Tongue (tissue), 2 donors: Measurements from ENCODE around the gene OSBP2. TPM values are rescaled to one million over a fixed set of nuclear protein-coding genes. Genes with fewer than 3 reads are reported as not detected.
"Not testable (repeated sequence)": the region's sequence is repeated elsewhere in the genome, so short reads cannot be mapped to it uniquely, and the experiment has no call there.

Experiments
- DNase-seq: peaks from one replicate; pipeline ENCODE4 v3.0.0-alpha.2; 2015
- total RNA-seq: library from RNA; depleted of rRNA; stranded (reverse); fragments of >200 nt; gene quantifications from one replicate; pipeline ENCODE4 v1.2.3, GENCODE V29; 2014

OSBP2 gene
- total RNA-seq, 1 donor from 2014 or later, result 6.8 TPM

- DNase-seq, result no peak
Observed at GRCh38 chr22:30718491-30718890, 23.8 kb downstream of the OSBP2 start.

GRCh38 chr22:30718938-30719337 lies 24.3 kb downstream of the OSBP2 start:
- DNase-seq, result no peak

- DNase-seq, result no peak
Observed at GRCh38 chr22:30720263-30720837, 25.7 kb downstream of the OSBP2 start.

- no peak for DNase-seq
Observed at GRCh38 chr22:30721741-30722140, 27.1 kb downstream of the OSBP2 start.

GRCh38 chr22:30728826-30729225 lies 34.2 kb downstream of the OSBP2 start:
- DNase-seq, result no peak

- no peak for DNase-seq
Observed at GRCh38 chr22:30731658-30732057, 37.0 kb downstream of the OSBP2 start.

GRCh38 chr22:30732426-30732825 lies 37.8 kb downstream of the OSBP2 start:
- DNase-seq, result no peak

- DNase-seq, result no peak
Observed at GRCh38 chr22:30733181-30733631, 38.5 kb downstream of the OSBP2 start.

GRCh38 chr22:30740007-30740406 lies 45.3 kb downstream of the OSBP2 start:
- DNase-seq, result not testable (repeated sequence)

- DNase-seq, result not testable (repeated sequence)
Observed at GRCh38 chr22:30740511-30740910, 45.8 kb downstream of the OSBP2 start.

GRCh38 chr22:30742291-30743256 lies 47.9 kb downstream of the OSBP2 start:
- no peak for DNase-seq

GRCh38 chr22:30743257-30744020 lies 48.8 kb downstream of the OSBP2 start:
- DNase-seq, result no peak

- DNase-seq, result no peak
Observed at GRCh38 chr22:30744224-30744623, 49.5 kb downstream of the OSBP2 start.

- no peak for DNase-seq
Observed at GRCh38 chr22:30747493-30747892, 52.8 kb downstream of the OSBP2 start.

- no peak for DNase-seq
Observed at GRCh38 chr22:30749272-30749671, 54.6 kb downstream of the OSBP2 start.

GRCh38 chr22:30749849-30750248 lies 55.2 kb downstream of the OSBP2 start:
- DNase-seq, result no peak

- no peak for DNase-seq
Observed at GRCh38 chr22:30751529-30751928, 56.9 kb downstream of the OSBP2 start.

GRCh38 chr22:30752771-30753170 lies 58.1 kb downstream of the OSBP2 start:
- DNase-seq, result peak; percentile 18

- no peak for DNase-seq
Observed at GRCh38 chr22:30753701-30754100, 59.0 kb downstream of the OSBP2 start.

- DNase-seq, result no peak
Observed at GRCh38 chr22:30754521-30754920, 59.8 kb downstream of the OSBP2 start.

GRCh38 chr22:30754971-30755758 lies 60.5 kb downstream of the OSBP2 start:
- DNase-seq, result peak; percentile 74

GRCh38 chr22:30755759-30756124 lies 61.1 kb downstream of the OSBP2 start:
- DNase-seq, result no peak
